ENCODE data around the gene TLE7. TPM values are rescaled to one million over a fixed set of nuclear protein-coding genes. Genes with fewer than 3 reads are reported as not detected.

Gene TLE7
- total RNA-seq, 4 donors from 2014 or later: not detected

DNA sequence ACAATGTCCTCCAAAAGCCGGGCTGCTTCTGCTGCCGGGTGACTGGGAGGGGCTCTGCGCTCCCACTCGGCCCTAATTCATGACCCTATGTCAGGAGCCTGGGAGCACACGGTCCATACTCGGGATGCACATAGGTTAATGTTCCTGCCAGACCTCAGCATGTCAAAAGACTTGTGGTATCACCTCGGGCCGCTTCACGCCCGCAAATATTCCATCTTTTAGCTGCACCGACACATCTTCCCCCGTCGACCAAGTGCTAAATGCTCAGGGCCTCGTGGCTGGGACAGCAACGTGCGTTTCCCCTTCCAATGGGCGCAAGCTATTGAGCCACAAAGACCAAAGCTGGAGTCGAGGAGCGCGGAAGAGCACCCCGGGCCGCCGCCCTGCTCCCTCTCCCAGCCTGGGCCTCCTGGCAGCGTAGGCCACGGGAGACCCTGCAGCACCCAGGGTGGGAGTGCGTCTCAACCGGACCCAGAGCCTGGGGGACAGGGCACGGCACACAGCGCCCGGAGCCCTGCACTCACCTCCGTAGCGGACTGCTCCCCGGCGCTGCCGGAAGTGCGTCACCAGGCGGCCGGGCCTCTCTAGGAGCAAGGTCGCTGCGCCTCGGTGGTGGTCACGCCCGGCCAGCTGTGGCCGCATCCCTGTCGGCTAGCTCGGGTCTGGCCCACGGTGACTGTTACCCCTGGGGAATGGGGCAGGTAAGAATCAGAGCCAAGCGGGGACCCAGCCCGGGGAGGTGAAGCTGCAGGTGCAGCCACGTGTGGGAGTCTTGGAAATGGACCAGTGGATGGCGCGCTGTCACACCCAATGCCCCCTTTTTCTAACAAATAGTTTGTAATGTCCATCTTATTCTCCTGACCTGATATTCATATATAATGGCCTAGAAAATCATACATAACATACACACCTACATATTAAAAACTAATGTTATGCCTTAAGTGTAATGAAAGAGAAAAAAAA, 20.1 kb upstream of the TLE7 start, which contains the start of gene ZNF23:
Gene ZNF23 (minus strand): TSS at position 562 of the 963 bp plus-strand sequence. CDS start 5,451 bp downstream, outside the sequence.
- Histone ChIP-seq H3K27me3 (no peaks in the 10 kb centered on the region), H3K4me1 (peaks cover 8 to 9% of the 10 kb centered on the region in 2 donors), H3K36me3 (no peaks in the 10 kb centered on the region), H3K9me3 (no peaks in the 10 kb centered on the region), H3K4me3 (replicated peaks in 1 of 3) (peak within 1 kb of the TSS; percentile 75 to 98 (median 87)), H3K27ac (peak within 1 kb of the TSS; percentile 27 to 73 (median 62))
- 1% methylated on average over 25 to 30 of the region's 52 CpGs for WGBS, 2 donors
- DNase-seq: peak; percentile 85
- intact Hi-C loops (cut with DNase I): no loop called here
- TF ChIP-seq, protein P1, sequence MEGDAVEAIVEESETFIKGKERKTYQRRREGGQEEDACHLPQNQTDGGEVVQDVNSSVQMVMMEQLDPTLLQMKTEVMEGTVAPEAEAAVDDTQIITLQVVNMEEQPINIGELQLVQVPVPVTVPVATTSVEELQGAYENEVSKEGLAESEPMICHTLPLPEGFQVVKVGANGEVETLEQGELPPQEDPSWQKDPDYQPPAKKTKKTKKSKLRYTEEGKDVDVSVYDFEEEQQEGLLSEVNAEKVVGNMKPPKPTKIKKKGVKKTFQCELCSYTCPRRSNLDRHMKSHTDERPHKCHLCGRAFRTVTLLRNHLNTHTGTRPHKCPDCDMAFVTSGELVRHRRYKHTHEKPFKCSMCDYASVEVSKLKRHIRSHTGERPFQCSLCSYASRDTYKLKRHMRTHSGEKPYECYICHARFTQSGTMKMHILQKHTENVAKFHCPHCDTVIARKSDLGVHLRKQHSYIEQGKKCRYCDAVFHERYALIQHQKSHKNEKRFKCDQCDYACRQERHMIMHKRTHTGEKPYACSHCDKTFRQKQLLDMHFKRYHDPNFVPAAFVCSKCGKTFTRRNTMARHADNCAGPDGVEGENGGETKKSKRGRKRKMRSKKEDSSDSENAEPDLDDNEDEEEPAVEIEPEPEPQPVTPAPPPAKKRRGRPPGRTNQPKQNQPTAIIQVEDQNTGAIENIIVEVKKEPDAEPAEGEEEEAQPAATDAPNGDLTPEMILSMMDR (IDR thresholded peaks at IDR 0.05): no peak
- TF ChIP-seq POLR2A (IDR thresholded peaks at IDR 0.05): peak; percentile 4 to 66

DNA sequence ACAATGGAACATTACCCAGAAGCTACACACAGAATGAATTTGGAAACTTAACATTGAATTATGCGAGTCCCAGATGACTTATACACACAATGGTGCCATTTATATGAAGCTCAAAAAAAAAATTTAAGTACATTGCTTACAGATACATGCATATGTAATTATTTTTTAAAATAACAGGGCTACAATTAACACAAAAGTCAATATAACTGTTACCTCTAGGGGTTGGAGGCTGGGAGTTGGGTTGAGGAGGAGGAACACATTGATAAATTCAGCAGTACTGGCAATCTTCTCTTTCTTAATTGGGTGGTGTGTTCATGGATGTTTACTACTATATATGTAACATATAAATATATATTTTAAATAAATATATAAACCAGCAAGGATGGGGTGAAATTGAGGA, 19.1 kb upstream of the TLE7 start:
- no peak overlapping the region for H3K27ac ChIP-seq
- H3K9me3 ChIP-seq: no peaks in the 10 kb centered on the region
- DNase-seq: no peak
- TF ChIP-seq, protein P1 (IDR thresholded peaks at IDR 0.05): no peak
- TF ChIP-seq POLR2A (IDR thresholded peaks at IDR 0.05): no peak
- H3K4me1 ChIP-seq: peaks cover 8 to 9% of the 10 kb centered on the region in 2 donors
- H3K27me3 ChIP-seq: no peaks in the 10 kb centered on the region
- intact Hi-C loops (cut with DNase I): no loop called here
- H3K4me3 ChIP-seq (replicated peaks in 1 of 3): no peak overlapping the region
- peaks cover 4 to 5% of the 10 kb centered on the region in 2 donors for H3K36me3 ChIP-seq
- WGBS, 2 donors: 93 to 98% methylated on average over 1 of the region's 1 CpG

DNA sequence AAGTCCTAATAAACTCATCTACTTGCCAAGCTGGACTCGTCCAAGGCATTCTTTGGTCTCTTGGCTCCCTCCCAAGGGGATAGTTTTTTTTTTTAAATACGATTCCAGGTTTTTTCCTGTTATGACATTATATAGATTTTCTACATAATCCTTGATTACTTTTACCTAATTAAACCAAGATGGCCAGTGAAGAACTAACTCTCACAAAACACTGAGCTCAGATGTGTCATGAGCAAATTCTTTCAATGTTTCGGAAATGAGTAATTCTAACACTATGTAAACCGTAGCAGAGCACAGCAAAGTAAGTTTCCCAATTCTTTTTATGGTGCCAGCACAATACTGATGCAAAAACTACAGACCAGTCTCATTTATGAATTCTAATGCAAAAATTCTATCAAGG, 18.4 kb upstream of the TLE7 start:
- 77 to 81% methylated on average over 4 of the region's 4 CpGs for WGBS, 2 donors
- TF ChIP-seq, protein P1 (IDR thresholded peaks at IDR 0.05): no peak
- H3K4me3 ChIP-seq (replicated peaks in 1 of 3): no peak overlapping the region
- H3K27me3 ChIP-seq: no peaks in the 10 kb centered on the region
- H3K9me3 ChIP-seq: no peaks in the 10 kb centered on the region
- peaks cover 6 to 13% of the 10 kb centered on the region in 2 donors for H3K36me3 ChIP-seq
- H3K4me1 ChIP-seq: peaks cover 8 to 9% of the 10 kb centered on the region in 2 donors
- H3K27ac ChIP-seq: no peak overlapping the region
- no peak for DNase-seq
- intact Hi-C loops (cut with DNase I): no loop called here

DNA sequence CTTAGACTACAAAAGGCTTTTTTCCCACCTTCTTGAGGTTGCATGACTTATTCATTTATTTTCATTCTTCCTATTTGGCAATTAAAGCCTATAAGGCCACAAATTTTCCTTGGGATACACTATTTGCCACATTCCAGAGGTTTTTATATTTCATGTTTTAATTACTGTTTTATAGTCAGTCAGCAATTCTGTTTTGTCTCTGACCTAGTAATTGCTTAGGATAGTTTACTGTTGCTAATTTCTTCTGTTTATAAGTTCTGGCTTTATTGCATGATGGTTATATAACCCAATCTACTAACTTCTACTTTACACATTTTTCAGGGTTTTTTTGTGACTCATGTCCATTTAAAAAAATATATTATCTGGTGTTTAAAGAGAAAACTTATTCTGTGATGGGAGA, 17.7 kb upstream of the TLE7 start:
- Histone ChIP-seq H3K36me3 (peaks cover 10 to 20% of the 10 kb centered on the region in 2 donors), H3K4me3 (replicated peaks in 1 of 3) (no peak overlapping the region), H3K27ac (no peak overlapping the region), H3K27me3 (no peaks in the 10 kb centered on the region), H3K4me1 (peaks cover 8 to 9% of the 10 kb centered on the region in 2 donors), H3K9me3 (no peaks in the 10 kb centered on the region)
- DNase-seq: no peak
- TF ChIP-seq, protein P1 (IDR thresholded peaks at IDR 0.05): no peak
- TF ChIP-seq POLR2A (IDR thresholded peaks at IDR 0.05): no peak
- intact Hi-C loops (cut with DNase I): no loop called here

DNA sequence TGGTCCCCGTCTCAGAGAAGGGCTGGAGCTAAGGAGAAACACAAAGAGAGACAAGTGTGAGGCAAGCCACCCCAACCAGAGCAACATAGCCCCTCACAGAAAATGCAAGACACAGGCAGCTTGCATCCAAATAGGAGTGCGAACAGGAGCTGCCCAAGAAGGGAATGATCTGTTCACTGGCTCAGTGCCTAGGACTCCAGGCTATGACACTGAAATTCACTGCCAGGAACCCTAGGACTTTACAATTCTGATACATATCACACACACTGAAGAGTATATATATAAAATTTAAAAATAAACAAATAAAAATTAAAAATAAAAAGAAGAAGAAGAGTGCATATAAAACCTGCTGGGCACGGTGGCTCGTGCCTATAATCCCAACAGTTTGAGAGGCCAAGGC, 14.9 kb upstream of the TLE7 start:
- Histone ChIP-seq H3K27ac (no peak overlapping the region), H3K36me3 (peaks cover 33 to 43% of the 10 kb centered on the region in 2 donors), H3K4me3 (replicated peaks in 1 of 3) (no peak overlapping the region), H3K4me1 (peaks cover 5 to 8% of the 10 kb centered on the region in 2 donors), H3K27me3 (no peaks in the 10 kb centered on the region), H3K9me3 (no peaks in the 10 kb centered on the region)
- WGBS, 2 donors: 92 to 95% methylated on average over 4 of the region's 4 CpGs
- no peak for DNase-seq
- TF ChIP-seq, protein P1 (IDR thresholded peaks at IDR 0.05): no peak
- TF ChIP-seq POLR2A (IDR thresholded peaks at IDR 0.05): no peak
- intact Hi-C loops (cut with DNase I): no loop called here

Measured in thyroid gland (tissue), 4 donors.